Muscle layer of duodenum (tissue), 2 donors: ENCODE results near the gene P2RY6.

ENCODE experiments used
- H3K27ac ChIP-seq: one replicate; pipeline ENCODE4 v1.7.0; 2013; ENCODE audit warnings: mild to moderate bottlenecking, low read length
- H3K27me3 ChIP-seq: one replicate; pipeline ENCODE4 v1.7.0; 2013; ENCODE audit warnings: low read depth, mild to moderate bottlenecking, control low read depth, low read length
- H3K36me3 ChIP-seq, 2 donors: one replicate each; pipeline ENCODE4 v1.7.0; 2013; ENCODE audit warnings: low read length in 2 of 2, control low read depth in 1 of 2, mild to moderate bottlenecking in 1 of 2; ENCODE audit not compliant: insufficient read depth in 2 of 2, control insufficient read depth in 1 of 2
- H3K4me1 ChIP-seq, 2 donors: one replicate each; pipeline ENCODE4 v1.7.0; 2013; ENCODE audit warnings: low read length in 2 of 2, mild to moderate bottlenecking in 2 of 2, control low read depth in 1 of 2, moderate library complexity in 1 of 2; ENCODE audit not compliant: insufficient read depth in 2 of 2, control insufficient read depth in 1 of 2
- H3K4me3 ChIP-seq, 2 donors: one replicate each; pipeline ENCODE4 v1.7.0; 2013; ENCODE audit warnings: low read length in 2 of 2, low read depth in 1 of 2, mild to moderate bottlenecking in 1 of 2
- H3K9me3 ChIP-seq, 2 donors: one replicate each; pipeline ENCODE4 v1.7.0; 2013; ENCODE audit warnings: low read length in 2 of 2, control low read depth in 1 of 2, mild to moderate bottlenecking in 1 of 2; ENCODE audit not compliant: control insufficient read depth in 1 of 2
- donor health status: healthy.

P2RY6 gene

GRCh38 chr11:73315293-73316020 lies 43.3 kb downstream of the P2RY6 start:
- Histone ChIP-seq H3K36me3 (no peaks in the 10 kb centered on the region), H3K4me1 (peaks cover 27 to 85% of the 10 kb centered on the region in 2 donors), H3K27me3 (no peaks in the 10 kb centered on the region), H3K27ac (peak overlapping the region; percentile 92), H3K4me3 (peak overlapping the region; percentile 38 to 84), H3K9me3 (no peaks in the 10 kb centered on the region)

- no peaks in the 10 kb centered on the region for H3K27me3 ChIP-seq
- H3K4me1 ChIP-seq = peaks cover 32 to 86% of the 10 kb centered on the region in 2 donors
- H3K4me3 ChIP-seq = peak overlapping the region in 1 of 2 donors; percentile 23
- no peaks in the 10 kb centered on the region for H3K9me3 ChIP-seq
- no peaks in the 10 kb centered on the region for H3K36me3 ChIP-seq
- H3K27ac ChIP-seq = peak overlapping the region; percentile 92
Observed at GRCh38 chr11:73316422-73316821, 44.3 kb downstream of the P2RY6 start.

DNA sequence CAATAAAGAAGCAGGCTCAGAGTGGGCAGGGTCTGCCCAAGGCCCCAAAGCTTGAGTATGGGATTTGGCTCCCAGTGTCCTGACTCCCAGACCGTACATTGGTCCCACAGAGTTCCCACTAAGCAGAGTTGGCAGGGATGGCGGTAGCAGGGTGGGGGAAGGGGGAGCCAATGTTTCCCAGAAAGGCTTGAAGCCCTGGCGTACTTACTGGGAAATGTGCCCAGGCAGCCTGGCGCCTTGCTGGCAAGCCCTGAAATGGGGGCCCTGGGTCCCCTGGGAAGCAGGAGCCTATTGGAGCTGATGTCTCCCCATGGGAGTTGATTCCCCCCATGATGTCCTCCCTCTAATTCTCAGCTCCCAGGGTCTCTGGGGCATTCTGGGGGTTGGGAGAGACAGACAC lies 45.2 kb downstream of the P2RY6 start:
- Histone ChIP-seq H3K4me3 (peak overlapping the region in 1 of 2 donors; percentile 23), H3K27ac (peak overlapping the region; percentile 92), H3K36me3 (no peaks in the 10 kb centered on the region), H3K27me3 (no peaks in the 10 kb centered on the region), H3K4me1 (peaks cover 41 to 89% of the 10 kb centered on the region in 2 donors), H3K9me3 (no peaks in the 10 kb centered on the region)

GRCh38 chr11:73317803-73318202 lies 45.7 kb downstream of the P2RY6 start:
- H3K27me3 ChIP-seq = no peaks in the 10 kb centered on the region
- peak overlapping the region; percentile 92 for H3K27ac ChIP-seq
- no peaks in the 10 kb centered on the region for H3K9me3 ChIP-seq
- H3K36me3 ChIP-seq = no peaks in the 10 kb centered on the region
- peak overlapping the region in 1 of 2 donors; percentile 23 for H3K4me3 ChIP-seq
- H3K4me1 ChIP-seq = peaks cover 44 to 93% of the 10 kb centered on the region in 2 donors

DNA sequence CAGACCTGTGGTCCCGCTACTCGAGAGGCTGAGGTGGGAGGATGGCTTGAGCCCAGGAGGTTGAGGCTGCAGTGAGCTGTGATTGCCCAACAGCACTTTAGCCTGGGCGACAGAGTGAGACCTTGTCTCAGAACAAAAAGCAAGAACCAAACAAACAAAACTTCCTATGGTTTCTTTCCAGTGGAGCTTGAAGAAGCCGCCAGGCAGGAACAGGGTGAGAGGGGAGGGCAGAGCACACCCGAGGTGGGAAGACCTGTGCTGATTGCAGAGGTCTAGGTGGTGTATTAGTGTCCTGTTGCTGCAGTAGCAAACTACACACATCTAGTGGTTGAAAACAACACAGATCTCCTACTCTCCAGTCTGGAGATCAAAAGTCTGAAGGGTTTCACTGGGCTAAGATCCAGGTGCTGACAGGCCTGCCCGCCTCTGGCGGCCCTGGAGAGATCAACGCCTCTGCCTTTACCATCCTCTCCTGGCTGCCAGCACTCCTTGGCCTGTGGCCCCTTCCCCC lies 46.4 kb downstream of the P2RY6 start:
- H3K4me3 ChIP-seq = no peak overlapping the region

DNA sequence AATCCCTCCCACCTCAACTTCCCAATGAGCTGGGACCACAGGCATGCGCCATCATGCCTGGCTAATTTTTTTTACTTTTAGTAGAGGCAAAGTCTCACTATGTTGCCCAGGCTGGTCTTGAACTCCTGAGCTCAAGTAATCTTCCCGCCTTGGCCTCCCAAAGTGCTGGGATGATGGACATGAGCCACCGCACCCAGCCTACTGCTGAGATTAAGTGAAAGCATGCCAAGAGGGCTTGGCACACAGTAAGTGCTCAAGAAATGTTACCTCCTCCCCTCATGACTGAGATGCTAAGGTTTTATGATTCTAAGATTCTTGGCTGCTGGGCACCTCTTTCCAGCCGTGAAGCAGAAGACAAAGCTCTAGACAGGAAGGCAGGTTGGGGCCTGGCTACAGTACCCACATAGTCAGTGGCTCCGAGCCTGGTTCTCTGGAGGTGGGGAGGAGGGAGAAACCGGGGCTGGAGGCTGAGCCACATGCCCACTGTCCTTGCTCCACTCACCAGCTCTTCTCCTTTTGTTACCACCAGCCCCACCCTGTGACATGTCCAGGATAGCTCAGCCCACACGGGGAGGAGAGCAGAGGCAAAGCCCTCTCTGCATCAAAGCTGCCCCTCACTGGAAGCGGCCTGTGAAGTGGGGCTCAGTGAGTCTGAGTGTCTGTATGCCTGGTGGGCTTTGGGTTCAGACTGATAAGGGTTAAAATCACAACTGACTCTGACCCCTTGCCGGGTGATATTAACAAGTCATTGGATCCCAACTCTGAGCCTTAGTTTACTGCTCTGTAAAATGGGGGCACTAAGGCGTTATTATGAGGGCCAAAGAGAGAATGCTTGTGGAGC lies 48.8 kb downstream of the P2RY6 start:
- Histone ChIP-seq H3K4me3 (peak overlapping the region in 1 of 2 donors; percentile 18), H3K4me1 (peaks cover 44 to 98% of the 10 kb centered on the region in 2 donors), H3K27ac (peak overlapping the region; percentile 75)

More for the DNA sequence above, 46.4 kb downstream of the P2RY6 start:
- Histone ChIP-seq H3K4me1 (peaks cover 44 to 94% of the 10 kb centered on the region in 2 donors), H3K27ac (peak overlapping the region; percentile 10), H3K9me3 (no peaks in the 10 kb centered on the region), H3K36me3 (no peaks in the 10 kb centered on the region), H3K27me3 (no peaks in the 10 kb centered on the region)

DNA sequence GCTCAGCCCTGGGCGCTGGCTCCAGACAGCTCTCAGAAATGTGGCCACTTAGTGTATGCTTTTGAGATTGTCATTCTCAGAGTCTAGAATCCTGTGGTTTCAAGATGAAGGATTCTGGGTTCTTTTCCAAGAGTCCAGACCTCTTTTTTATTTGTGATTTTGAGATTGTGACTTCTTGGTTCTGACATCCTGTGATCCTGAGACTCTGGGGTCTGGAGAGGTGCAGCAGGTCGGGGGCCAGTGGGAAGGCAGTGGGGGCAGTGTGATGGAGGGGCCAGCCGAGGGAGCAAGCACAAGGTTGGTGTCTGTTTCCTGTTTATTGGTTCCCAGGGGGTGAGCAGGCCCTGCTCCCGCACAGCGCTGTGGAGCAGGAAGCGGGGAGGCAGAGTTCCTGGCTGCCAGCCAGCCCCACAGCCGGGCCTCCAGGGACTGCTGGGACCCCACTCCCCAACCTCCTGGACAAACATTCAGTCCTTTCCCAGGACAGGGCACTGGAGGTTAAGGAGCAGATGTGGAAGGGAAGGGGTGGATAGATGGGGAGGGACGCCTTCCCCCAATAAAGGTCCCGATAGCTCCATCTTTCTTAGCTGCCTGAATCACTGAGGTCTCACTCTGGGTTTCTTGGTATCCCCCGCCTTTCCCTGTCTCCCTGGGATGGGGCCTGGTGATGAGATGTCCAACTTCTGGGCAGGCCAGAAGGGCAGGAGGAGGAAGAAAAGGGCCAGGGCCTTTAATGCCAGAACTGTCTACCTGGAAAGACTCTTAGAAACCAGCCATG lies 49.7 kb downstream of the P2RY6 start:
- Histone ChIP-seq H3K27ac (peak overlapping the region; percentile 75), H3K4me3 (peak overlapping the region in 1 of 2 donors; percentile 18), H3K4me1 (peaks cover 38 to 96% of the 10 kb centered on the region in 2 donors), H3K27me3 (no peaks in the 10 kb centered on the region), H3K36me3 (no peaks in the 10 kb centered on the region), H3K9me3 (no peaks in the 10 kb centered on the region)

More for the DNA sequence above, 48.8 kb downstream of the P2RY6 start:
- H3K36me3 ChIP-seq = no peaks in the 10 kb centered on the region
- no peaks in the 10 kb centered on the region for H3K27me3 ChIP-seq
- H3K9me3 ChIP-seq = no peaks in the 10 kb centered on the region

DNA sequence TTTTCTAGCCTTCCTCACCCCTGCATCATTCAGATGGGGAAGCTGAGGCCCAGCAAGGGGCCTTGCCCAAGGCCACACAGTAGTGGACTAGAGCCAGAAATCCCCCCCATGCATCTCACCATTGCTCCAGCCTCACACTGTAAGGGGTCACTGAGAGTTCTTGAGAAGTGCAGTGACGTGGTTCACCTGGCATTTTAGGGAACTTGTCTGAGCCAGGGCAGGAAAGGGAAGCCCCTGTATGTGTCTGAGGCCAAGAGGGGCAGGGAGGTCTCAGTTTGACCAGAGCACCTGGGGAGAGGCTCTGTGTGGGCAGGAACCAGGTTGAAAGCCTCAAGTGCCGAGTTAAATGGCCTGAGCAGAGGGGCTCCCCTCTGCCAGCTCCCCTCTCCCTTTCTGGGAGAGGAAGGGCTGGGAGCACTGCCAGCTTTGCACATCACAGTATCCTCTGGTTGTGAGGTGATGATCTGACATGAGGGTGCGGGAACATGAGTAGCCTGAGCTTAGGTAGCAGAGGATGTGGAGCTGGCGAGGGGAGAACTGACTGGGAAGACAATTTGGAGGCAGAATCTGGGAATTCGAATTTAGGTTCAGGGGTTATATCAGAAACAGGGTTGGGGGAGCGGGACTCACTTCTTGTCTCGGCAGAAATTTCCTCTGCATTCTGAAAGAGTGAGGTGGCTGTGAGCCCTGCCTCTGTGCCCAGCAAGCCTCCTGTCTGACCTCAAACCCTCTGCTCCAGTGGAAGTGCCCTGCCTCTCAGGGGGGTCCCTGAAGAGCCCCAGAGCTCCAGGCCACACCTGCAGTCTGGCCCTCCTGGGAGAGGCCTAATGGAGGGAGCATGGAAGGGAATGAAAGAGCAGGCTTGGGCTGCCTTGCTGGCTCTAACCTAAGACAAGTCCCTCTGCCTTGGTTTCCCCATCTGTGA lies 50.5 kb downstream of the P2RY6 start:
- Histone ChIP-seq H3K4me1 (peaks cover 38 to 95% of the 10 kb centered on the region in 2 donors), H3K9me3 (no peaks in the 10 kb centered on the region), H3K27me3 (no peaks in the 10 kb centered on the region), H3K27ac (peak overlapping the region; percentile 75), H3K4me3 (no peak overlapping the region), H3K36me3 (no peaks in the 10 kb centered on the region)

DNA sequence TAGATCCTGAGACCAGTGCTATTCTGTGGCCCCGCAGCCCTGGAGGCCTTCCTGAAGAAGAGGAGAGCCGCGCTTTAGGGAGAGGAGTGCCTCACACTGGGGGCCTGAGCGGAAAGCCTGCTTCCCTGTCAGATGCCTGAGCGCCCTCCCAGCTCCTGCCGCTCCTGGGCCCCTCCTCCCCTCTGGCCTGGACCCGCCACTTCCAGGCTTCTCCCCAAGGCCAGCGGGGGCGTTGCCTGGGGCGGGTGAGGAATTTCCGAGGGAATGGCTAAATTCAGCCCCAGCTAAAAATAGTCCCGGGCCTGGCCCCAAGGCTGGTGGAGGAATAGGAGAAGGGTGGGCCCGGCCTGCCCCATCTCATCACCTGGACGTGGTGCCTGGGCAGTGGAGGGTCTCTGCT lies 51.3 kb downstream of the P2RY6 start:
- Histone ChIP-seq H3K36me3 (no peaks in the 10 kb centered on the region), H3K9me3 (no peaks in the 10 kb centered on the region), H3K27me3 (no peaks in the 10 kb centered on the region), H3K27ac (peak overlapping the region; percentile 94), H3K4me3 (peak overlapping the region in 1 of 2 donors; percentile 15), H3K4me1 (peaks cover 33 to 93% of the 10 kb centered on the region in 2 donors)

DNA sequence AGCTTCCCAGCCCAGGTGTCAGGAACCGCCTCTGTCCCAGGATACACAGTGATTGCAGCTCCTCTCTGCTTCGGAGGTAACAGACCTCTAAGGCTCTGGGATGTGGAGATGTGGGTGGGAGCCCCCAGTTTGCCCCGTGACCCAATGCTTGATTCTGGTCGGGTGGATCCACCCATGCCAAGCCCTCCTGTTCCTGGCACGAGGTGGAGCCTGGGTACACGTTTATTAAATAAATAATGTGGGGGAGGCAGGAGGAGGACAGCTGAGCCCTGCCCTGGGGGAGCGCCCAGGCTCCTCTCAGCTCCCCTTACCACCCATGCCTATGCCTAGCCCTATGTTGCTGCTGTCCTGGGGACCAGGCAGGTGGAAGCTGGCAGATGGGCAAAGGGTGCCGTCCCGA lies 52.0 kb downstream of the P2RY6 start:
- Histone ChIP-seq H3K27ac (peak overlapping the region; percentile 94), H3K9me3 (no peaks in the 10 kb centered on the region), H3K36me3 (no peaks in the 10 kb centered on the region), H3K27me3 (no peaks in the 10 kb centered on the region), H3K4me3 (no peak overlapping the region), H3K4me1 (peaks cover 33 to 86% of the 10 kb centered on the region in 2 donors)
